ENCODE data around the gene PDX1.

- no peak for TF ChIP-seq CTCF (IDR thresholded peaks at IDR 0.05)
- TF ChIP-seq POLR2A (IDR thresholded peaks at IDR 0.05): no peak
Observed at GRCh38 chr13:27911521-27911920, 8.3 kb upstream of the PDX1 start.
